ENCODE results near the gene DHRS3.

Gene DHRS3

GRCh38 chr1:12552951-12553921 lies 64.8 kb downstream of the DHRS3 start:
- no peak for DNase-seq (ENCODE audit: low spot score)

GRCh38 chr1:12552111-12552888 lies 65.7 kb downstream of the DHRS3 start:
- DNase-seq (ENCODE audit: low spot score) = no peak

- no peak for DNase-seq (ENCODE audit: low spot score)
Observed at GRCh38 chr1:12551584-12551983, 66.4 kb downstream of the DHRS3 start.

- DNase-seq (ENCODE audit: low spot score) = peak; percentile 99
Observed at GRCh38 chr1:12549460-12550349, 68.3 kb downstream of the DHRS3 start.

- peak; percentile 38 for DNase-seq (ENCODE audit: low spot score)
Observed at GRCh38 chr1:12548973-12549459, 69.0 kb downstream of the DHRS3 start.

GRCh38 chr1:12548279-12548972 lies 69.6 kb downstream of the DHRS3 start:
- no peak for DNase-seq (ENCODE audit: low spot score)

- DNase-seq (ENCODE audit: low spot score) = no peak
Observed at GRCh38 chr1:12547586-12548225, 70.3 kb downstream of the DHRS3 start.

- no peak for DNase-seq (ENCODE audit: low spot score)
Observed at GRCh38 chr1:12546771-12547585, 71.0 kb downstream of the DHRS3 start.

- no peak for DNase-seq (ENCODE audit: low spot score)
Observed at GRCh38 chr1:12544992-12545391, 73.0 kb downstream of the DHRS3 start.

- DNase-seq (ENCODE audit: low spot score) = no peak
Observed at GRCh38 chr1:12544357-12544756, 73.7 kb downstream of the DHRS3 start.

GRCh38 chr1:12543740-12544154 lies 74.3 kb downstream of the DHRS3 start:
- DNase-seq (ENCODE audit: low spot score) = no peak

GRCh38 chr1:12542616-12543592 lies 75.1 kb downstream of the DHRS3 start:
- DNase-seq (ENCODE audit: low spot score) = no peak

- DNase-seq (ENCODE audit: low spot score) = no peak
Observed at GRCh38 chr1:12542138-12542465, 75.9 kb downstream of the DHRS3 start.

GRCh38 chr1:12541274-12542137 lies 76.5 kb downstream of the DHRS3 start:
- DNase-seq (ENCODE audit: low spot score) = no peak

GRCh38 chr1:12540580-12541273 lies 77.3 kb downstream of the DHRS3 start:
- no peak for DNase-seq (ENCODE audit: low spot score)

- DNase-seq (ENCODE audit: low spot score) = peak; percentile 29
Observed at GRCh38 chr1:12539705-12540579, 78.1 kb downstream of the DHRS3 start.

Measured in SW480 (cell line).